ENCODE measurements around the gene DUSP10.
A peak's percentile ranks its signal among the peaks of the same experiment; 100 is the strongest.

The DUSP10 gene

DNA sequence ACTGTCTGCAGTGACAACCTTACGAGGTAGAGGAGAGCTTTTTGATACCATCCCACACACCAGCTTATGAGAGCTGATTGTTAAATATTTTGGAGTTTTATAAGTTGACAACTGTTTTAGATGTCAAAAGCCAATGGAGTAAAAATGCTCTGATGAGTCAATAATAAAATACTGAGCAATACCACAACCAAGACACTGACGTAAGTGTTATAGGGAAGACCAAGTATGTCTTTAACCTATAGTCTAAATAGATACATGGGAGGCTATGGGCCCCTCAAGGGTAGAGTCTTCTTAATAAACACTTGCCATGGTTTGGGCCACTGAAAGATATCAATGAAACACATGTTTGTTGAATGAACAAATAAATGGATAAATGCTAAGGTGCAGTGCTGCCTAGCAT is 49.2 kb downstream of the DUSP10 start:
- DNase-seq, result peak; percentile 61

DNA sequence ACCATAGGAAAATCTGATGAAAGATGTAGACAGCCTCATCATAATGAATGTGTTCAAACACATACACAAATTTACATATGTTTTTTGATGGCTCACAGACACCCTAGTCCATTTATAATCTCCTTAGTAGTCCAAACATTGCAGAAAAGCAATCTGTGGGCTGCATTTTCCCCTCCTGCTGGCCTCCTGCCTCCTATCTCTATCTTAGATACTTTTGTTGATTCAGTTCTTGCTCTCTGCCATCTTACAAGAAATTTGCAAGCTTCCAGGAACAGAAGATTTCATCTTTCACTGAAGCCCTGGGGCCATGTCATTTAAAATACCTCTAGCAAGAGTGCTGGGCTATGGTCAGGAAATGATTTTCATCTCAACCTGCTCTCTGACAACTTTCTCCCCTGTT is 50.6 kb downstream of the DUSP10 start:
- DNase-seq, result no peak

DNA sequence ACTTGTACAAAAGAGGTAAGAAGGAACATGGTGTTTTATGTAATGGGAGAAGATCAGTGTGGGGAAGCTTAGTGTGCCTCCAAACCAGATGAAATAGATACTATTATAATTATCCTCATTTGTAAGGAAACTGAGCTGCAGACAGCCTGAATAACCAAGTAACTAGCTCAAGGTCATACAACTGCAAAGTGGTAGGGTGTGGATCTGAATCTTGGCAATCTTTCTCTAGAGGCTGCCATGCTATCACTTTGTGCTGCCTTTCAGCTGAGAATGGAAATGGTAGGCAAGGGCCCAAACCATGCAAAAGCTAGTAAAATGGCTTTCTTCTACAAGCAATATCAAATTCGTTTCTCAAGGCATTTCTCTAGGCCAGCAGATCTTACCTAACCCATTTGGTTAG is 51.0 kb downstream of the DUSP10 start:
- DNase-seq, result no peak

DNA sequence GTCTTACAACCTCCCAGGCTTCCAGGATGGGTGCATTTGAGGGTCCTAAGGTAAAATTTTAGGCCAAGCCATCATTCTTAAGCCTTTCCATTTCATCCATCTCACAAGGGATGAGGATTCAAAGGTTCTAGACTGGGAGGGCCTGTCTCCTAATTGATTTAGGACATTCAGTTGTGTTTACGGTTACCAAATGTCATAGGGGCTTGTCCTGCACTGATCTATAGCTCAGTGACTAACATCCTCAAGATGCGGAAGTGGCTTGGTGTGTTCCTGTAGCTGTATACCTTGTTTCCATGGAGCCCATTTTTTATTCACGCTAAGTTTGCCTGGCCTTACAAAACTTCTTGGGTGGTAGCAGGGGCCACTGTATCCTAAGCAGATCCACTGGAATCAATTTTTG is 52.8 kb downstream of the DUSP10 start:
- peak; percentile 38 for DNase-seq

DNA sequence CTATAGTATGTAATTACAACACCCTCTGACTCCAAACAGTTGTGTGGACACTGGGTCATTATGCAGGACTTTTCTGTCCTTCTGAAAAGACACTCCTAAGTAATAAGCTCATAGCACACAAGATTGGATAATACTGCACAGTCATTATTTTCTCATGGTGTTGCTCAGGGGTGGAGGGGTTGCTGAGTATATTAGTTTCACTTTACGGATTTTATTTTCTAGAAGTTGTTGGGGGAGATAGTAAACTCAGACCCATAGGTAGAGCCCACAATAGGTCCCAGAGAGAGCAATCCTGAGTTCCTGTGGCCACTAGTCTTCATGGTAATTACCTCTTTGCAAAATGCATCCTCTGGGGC is 53.4 kb downstream of the DUSP10 start:
- no peak for DNase-seq

DNA sequence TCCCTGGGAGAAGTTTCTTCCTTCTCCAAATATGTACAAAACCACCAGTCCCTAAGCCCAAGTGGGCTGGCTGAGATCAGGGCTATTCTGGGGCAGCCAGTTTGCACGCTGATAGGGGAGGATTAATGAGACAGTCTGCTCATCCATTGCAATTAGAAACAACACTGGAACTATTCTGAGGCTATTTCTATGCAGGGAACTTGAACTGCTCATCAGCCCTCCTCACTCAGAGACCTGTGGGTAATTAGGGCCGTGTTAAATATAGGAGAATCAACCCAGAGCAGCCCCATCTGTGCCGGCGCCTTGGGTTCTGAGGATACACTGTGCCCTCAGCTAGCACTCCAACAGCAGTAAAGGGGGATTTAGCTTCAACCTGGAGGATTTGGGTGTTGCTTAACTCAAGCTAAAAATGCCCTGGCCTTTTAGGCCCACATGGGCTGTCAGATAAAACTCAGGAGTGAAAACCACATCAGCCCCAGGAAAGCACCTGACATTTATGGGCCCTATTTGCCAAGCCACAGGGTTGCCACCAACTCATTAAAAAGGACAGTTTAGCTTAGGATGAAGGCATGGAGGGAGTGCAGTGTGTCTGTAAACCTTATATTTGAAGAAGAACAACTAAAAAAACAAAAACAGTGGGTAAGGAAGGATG is 53.9 kb downstream of the DUSP10 start:
- DNase-seq, result no peak

DNA sequence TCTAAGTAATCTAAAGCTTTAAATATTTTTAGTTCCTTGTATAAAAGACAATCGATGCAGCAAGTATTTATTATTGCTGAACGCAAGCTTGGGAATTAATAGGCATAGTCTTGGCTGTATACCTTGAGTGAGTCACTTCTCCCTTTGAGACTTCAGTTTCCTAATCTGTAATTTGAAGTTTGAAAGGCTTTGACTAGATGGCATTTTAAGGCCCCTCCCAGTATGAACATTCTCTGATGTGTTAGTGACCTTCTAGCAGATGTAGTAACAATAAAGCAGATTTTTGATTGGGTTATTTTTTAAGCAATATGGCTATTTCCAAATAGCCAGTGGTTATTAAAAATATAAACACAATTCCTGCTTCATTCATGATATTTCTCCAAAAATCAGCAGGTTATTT is 58.2 kb downstream of the DUSP10 start:
- DNase-seq, result no peak

DNA sequence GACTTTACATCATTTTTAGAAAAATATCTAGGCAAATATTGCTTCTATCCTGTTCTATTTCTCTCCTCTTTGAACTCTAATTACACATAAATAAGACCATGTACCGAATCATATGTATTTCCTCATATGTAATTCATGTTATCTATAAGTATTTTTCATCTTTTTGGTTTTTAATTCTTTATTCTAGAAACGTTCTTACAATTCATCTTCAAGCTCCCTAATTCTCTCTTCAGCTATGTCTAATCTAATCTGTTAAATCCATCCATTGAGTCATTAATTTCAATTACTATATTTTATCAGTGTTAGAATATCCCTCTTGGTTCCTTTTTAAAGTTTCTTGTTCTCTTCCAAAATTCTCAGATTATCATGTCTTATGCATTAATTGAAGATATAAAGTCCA is 61.8 kb downstream of the DUSP10 start:
- no peak for DNase-seq

DNA sequence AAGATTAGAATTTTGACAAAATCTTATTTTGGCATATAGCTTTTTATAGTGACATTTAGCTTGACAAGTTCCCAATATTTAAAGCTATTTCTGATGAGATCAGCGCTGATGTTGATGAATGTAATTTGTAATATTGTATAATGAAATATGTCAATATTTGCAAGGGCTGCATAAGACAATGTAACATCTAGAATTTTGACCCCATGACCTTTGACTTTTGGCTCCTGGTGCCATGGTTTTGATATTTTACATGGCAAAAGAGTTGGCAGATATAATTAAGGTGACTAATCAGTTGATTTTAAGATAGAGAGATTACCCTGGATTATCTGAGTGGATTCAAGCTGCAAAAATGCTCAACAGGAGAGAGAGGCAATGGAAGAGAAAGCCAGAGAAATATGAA is 63.9 kb downstream of the DUSP10 start:
- DNase-seq, result no peak

DNA sequence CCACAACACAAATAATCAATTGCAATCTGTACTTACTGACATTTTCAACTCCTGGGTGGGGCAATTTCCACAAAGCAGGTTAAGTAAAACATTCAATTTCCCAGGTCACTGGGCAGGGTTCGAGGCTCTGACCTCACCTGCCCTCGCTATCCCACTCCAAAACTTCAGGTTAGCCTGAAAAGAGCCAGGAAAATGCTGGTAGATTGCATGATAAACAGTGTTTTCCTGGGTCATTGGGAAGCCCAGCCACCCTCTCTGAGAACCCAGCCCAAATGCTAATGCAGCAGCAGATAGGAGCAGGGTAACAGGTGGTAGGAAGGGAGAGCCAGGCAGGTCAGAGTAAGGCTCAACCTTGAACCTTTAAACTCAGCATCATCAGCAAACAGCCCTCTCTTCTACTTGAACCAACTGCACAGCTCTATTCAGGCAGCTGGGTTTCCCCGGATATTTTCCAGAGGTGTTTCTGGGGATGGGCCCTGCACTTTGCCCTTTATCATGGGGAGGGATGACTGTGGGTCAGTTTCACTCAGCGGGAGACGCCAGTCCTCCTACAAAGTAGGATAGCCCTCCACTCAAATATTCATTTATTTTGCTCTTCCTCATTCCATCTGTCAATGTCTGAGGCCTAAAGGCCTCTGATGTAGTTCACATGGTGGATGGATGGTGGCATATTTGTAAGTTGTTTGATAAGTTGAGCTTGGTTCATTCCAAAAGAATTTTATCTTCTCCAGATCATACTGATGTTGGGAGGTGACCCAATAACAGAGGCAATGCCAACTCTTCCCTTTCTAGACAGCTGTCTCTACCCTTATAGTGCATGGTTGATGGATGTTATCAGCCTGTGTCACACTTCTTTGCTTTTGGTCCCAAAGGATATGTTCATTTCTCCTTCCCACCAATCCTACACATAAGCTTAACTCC is 65.7 kb downstream of the DUSP10 start:
- DNase-seq, result no peak

DNA sequence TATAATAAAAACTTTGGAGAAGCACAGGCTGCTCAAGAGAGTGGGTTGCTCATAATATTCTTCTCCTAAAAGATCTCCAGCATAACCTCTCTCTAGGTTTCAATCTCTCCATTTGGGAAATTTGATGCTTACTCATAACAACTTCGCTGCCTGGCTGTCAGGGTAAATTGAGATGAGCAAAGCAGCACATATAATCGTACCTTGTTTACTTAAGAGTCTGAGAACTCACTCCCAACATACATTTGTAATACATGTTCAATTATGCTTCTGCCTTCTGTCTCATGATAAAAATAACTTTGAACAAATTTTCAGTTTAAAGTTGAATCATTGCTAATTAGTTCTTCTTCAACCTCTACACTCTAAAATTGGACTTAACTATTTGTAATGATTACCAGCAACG is 68.9 kb downstream of the DUSP10 start:
- no peak for DNase-seq

DNA sequence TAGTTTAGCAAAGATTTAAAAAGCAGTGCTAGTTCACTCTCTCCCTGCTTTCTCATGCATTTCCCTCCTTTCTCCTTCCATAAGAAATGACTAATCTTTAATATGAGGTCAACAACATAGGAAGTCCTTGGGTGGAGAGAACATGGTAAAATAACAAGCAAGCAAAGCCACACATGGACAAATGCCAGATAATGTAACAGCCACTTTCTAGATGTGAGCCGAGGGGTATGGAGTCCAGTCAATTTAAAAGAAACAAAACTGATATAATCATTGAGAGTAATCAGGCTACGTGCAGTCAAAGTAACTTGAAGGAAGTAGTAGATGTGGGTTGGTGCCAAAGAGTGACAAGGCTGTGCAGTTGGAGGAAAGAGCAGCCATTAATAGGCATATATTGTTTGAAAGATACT is 69.6 kb downstream of the DUSP10 start:
- peak; percentile 5 for DNase-seq

DNA sequence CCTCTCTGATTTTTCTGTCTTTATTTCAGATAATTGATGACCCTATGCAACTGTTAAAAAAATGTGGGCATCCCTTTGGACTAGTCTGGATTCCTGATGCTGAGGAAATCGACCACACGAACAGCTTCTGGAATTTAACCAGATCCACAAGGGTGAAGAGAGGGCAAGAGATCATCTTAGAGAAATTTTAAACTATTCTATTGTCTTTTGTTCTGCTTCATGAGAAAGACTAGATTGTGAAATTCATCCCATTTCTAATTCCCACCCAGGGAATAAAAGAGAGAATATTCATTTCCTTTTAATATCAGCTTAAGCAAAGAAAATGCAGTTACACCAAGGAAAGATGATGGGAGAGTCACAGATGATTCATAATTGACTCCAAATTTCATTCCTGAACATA is 71.8 kb downstream of the DUSP10 start:
- DNase-seq, result no peak

DNA sequence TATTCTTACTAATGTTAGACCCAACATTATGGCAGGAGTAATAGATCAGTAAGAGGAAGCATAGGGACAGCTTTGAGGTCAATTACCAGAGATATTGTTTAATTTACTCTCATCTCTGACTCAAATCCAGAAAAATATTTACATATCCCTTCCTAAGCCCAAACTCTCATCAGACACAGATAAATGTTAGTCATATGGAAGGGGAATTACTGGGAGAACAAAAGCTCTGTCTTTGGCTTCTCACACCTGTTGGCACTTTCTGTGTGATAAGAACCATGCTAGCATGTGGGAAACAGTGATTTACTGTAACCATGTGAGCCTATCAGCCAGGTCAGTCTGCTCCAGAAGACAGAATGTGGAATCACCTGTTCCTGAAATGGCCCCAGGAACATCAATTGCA is 72.4 kb downstream of the DUSP10 start:
- DNase-seq, result no peak

DNA sequence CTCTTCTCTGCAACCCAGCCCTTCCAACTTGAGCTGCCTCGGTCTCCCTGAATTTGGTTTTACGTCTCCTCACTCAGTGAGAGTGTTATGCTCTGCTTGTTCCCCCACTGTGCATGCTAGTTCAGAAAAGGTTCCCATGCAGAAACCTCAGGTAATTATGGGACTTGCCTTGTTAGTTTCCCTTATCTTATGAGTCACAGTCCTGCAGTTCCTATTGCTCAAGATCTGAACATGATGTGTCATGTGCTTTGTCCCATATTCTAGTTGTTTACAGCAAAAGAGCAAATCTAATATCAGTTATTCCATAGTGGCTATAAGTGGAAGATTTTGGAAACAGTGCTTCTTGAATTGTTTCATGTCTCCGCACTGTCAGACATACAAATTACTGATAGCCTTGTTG is 74.4 kb downstream of the DUSP10 start:
- peak; percentile 59 for DNase-seq

DNA sequence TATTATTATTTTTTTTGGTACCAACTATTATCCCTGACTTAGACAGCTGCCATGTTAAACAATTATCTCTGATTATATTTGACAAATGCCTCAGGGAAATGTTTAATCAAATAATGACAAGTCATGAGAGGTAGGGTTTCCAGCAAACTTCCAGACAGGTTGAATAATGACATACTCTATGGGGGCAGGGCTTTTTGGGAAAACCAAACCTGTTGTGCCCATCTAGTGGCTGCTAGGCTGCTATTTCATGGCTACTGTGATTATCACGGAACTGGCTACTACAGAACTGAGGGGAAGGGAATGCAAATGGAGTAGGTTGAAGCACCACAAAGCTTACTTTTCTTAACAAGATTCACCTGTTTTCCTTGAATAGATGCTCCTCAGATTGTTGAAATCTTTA is 77.6 kb downstream of the DUSP10 start:
- DNase-seq, result no peak

DNA sequence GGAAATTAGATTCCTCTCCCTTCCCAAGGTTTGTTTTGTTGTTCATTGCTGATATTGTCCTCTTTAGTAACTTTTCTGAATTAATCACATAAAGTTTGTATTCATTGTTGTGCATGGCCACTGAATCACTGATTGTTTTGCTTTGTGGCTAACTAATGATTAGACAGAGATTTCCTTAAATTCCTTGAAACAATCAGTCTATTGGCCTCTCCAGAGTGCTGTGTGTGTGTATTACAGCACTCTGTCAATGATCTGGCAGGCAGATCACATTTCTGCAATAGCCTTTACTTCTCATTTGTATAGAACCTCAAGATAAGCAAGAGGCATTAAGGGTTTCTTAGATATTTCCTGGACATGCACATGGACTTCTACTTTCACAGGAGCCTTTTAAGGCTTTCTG is 78.6 kb downstream of the DUSP10 start:
- DNase-seq, result no peak

DNA sequence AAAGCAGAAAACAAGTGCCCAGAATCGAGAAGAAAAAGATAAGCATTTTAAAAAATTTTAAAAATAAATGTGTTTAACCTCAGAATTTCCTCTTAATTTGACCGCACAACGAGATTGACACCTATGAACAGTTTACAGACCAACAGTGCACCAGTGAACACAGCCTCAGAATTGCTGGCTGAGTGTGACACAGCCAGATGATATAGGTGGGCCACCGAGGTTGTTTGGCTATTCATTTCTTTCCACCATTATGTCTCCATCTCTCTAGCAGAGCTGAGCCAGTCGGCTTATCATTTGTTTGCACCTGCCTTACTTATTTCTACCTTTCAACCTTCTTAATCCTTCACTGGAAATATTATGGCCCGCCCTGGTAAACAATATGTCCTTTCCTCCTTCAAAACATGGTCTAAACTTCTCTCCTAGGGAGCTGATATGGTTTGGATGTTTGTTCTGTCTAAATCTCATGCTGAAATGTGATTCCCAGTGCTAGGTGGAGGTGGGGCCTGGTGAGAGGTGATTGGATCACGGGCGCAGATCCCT is 86.1 kb downstream of the DUSP10 start:
- no peak for DNase-seq

Data from activated CD4-positive, alpha-beta T cell treated with anti-CD3 and anti-CD28 coated beads, Interleukin-10, Interleukin-2, amounts not matched to agents 100 ng/mL and 50 ng/mL, durations not matched to agents 16 hours and 8 hours (primary cell).